Tibial nerve (tissue), 4 donors: ENCODE data around the gene ZFP37. TPM values are rescaled to one million over a fixed set of nuclear protein-coding genes. Genes with fewer than 3 reads are reported as not detected.
A peak's percentile ranks its signal among the peaks of the same experiment; 100 is the strongest.
"Not testable (repeated sequence)": the region's sequence is repeated elsewhere in the genome, so short reads cannot be mapped to it uniquely, and the experiment has no call there.

Experiments used
- DNase-seq, 2 donors: peaks; one replicate each; pipeline ENCODE4 v3.0.0-alpha.2; 2019; ENCODE audit warnings: low spot score in 2 of 2
- H3K27ac ChIP-seq, 4 donors: fragments of 200-600 bp; sonication (generic) in 3 of 4; one replicate each; pipeline ENCODE4 v1.5.1; 2017 to 2019; ENCODE audit warnings: mild to moderate bottlenecking in 1 of 4
- H3K27me3 ChIP-seq, 2 donors: fragments of 200-600 bp; sonication (generic) in 1 of 2; one replicate each; pipeline versions ENCODE4 v1.5.1 to v1.6.0; 2017 to 2019
- H3K36me3 ChIP-seq, 3 donors: fragments of 200-600 bp; sonication (generic); one replicate each; pipeline ENCODE4 v1.5.1; 2018 to 2019
- H3K4me1 ChIP-seq, 4 donors: fragments of 200-600 bp; sonication (generic) in 3 of 4; one replicate each; pipeline ENCODE4 v1.5.1; 2017 to 2019
- H3K4me3 ChIP-seq, 4 donors: fragments of 200-600 bp; sonication (generic) in 3 of 4; one replicate each; pipeline ENCODE4 v1.5.1; 2017 to 2019; ENCODE audit warnings: mild to moderate bottlenecking in 1 of 4, moderate library complexity in 1 of 4
- H3K9me3 ChIP-seq, 4 donors: fragments of 200-600 bp; sonication (generic) in 3 of 4; one replicate each; pipeline ENCODE4 v1.5.1; 2017 to 2019
- CTCF ChIP-seq, 5 experiments: fragments of 200-600 bp in 3 of 5; fragments of 450-650 bp in 2 of 5; sonication (generic) in 3 of 5; IDR thresholded peaks; one replicate each; pipeline ENCODE4 v1.5.1; 2016 to 2019; ENCODE audit warnings: antibody characterized with exemption in 5 of 5, mild to moderate bottlenecking in 3 of 5, moderate library complexity in 2 of 5
- EP300 ChIP-seq, 2 donors: sonication (generic); formaldehyde crosslinking; IDR thresholded peaks; one replicate each; pipeline ENCODE4 v1.6.1; 2017; ENCODE audit warnings: antibody characterized with exemption in 2 of 2, mild to moderate bottlenecking in 1 of 2
- POLR2A ChIP-seq, 2 donors: fragments of 450-650 bp; IDR thresholded peaks; one replicate each; pipeline ENCODE4 v1.6.1; 2017; ENCODE audit warnings: antibody characterized with exemption in 2 of 2, mild to moderate bottlenecking in 2 of 2, moderate library complexity in 2 of 2
- WGBS, 2 donors: methylation state at CpG; one replicate each; pipeline ENCODE4 v1.1.5; 2018; 5-methylcytosine and 5-hydroxymethylcytosine counted together
- total RNA-seq, 4 donors: library from RNA; depleted of rRNA; stranded (reverse); fragments of >200 nt; gene quantifications; one replicate each; pipeline ENCODE4 v1.1.0, GENCODE V29; 2016

ZFP37 gene
- 1 to 10 TPM; 2.9 to 6.9 (median 3.2) TPM for total RNA-seq

GRCh38 chr9:113056191-113057106 lies at the start of gene ZFP37:
ZFP37 (minus strand) TSS chr9:113056724; CDS start chr9:113056688, 36 bp downstream.
- peak within 1 kb of the TSS; percentile 65 to 86 (median 78) for H3K27ac ChIP-seq
- TF ChIP-seq EP300 (IDR thresholded peaks at IDR 0.05) (peak; percentile 24 to 88), CTCF (IDR thresholded peaks at IDR 0.05) (peak in 2 of 5 experiments; percentile 5 to 28), POLR2A (IDR thresholded peaks at IDR 0.05) (peak in 1 of 2 donors; percentile 44)

GRCh38 chr9:113105345-113105744 lies 48.8 kb upstream of the ZFP37 start:
- DNase-seq, H3K36me3 ChIP-seq, H3K4me3 ChIP-seq, H3K27me3 ChIP-seq, H3K4me1 ChIP-seq, H3K27ac ChIP-seq, H3K9me3 ChIP-seq: not testable (repeated sequence)
- no CpG with 5 or more reads among the region's 6 CpGs for WGBS, 2 donors

More at GRCh38 chr9:113056191-113057106, at the start of gene ZFP37:
- H3K4me1 ChIP-seq: peaks cover 0 to 12% (median 1%) of the 10 kb centered on the region in 4 donors
- 3 to 5% methylated on average over 39 to 62 of the region's 62 CpGs for WGBS, 2 donors
- peaks cover 0 to 84% (median 16%) of the 10 kb centered on the region in 4 donors for H3K9me3 ChIP-seq
- H3K27me3 ChIP-seq: peaks cover 0 to 29% of the 10 kb centered on the region in 2 donors
- peaks cover 0 to 32% (median 0%) of the 10 kb centered on the region in 3 donors for H3K36me3 ChIP-seq
- peak; percentile 83 to 90 for DNase-seq
- H3K4me3 ChIP-seq: peak within 1 kb of the TSS; percentile 63 to 92 (median 76)

GRCh38 chr9:113095561-113095960 lies 39.0 kb upstream of the ZFP37 start:
- Histone ChIP-seq H3K27ac (no peak overlapping the region), H3K9me3 (peaks cover 0 to 8% (median 0%) of the 10 kb centered on the region in 4 donors), H3K4me1 (no peaks in the 10 kb centered on the region), H3K4me3 (no peak overlapping the region), H3K27me3 (peaks cover 0 to 26% of the 10 kb centered on the region in 2 donors), H3K36me3 (no peaks in the 10 kb centered on the region)
- TF ChIP-seq EP300 (IDR thresholded peaks at IDR 0.05) (no peak), POLR2A (IDR thresholded peaks at IDR 0.05) (no peak), CTCF (IDR thresholded peaks at IDR 0.05) (no peak)
- WGBS, 2 donors: 66 to 79% methylated on average over 2 of the region's 2 CpGs
- no peak for DNase-seq

- not testable (repeated sequence) for H3K36me3 ChIP-seq, H3K4me1 ChIP-seq, DNase-seq, H3K4me3 ChIP-seq, H3K27ac ChIP-seq
- 57 to 61% methylated on average over 14 to 20 of the region's 23 CpGs for WGBS, 2 donors
- Histone ChIP-seq H3K9me3 (peaks cover 0 to 13% (median 0%) of the 10 kb centered on the region in 4 donors), H3K27me3 (peaks cover 0 to 35% of the 10 kb centered on the region in 2 donors)
Measured at GRCh38 chr9:113089924-113090323, 33.4 kb upstream of the ZFP37 start.

- Histone ChIP-seq H3K9me3 (peaks cover 0 to 13% (median 0%) of the 10 kb centered on the region in 4 donors), H3K27me3 (peaks cover 0 to 35% of the 10 kb centered on the region in 2 donors)
- not testable (repeated sequence) for H3K27ac ChIP-seq, H3K4me1 ChIP-seq, DNase-seq, H3K4me3 ChIP-seq, H3K36me3 ChIP-seq
- no CpG with 5 or more reads among the region's 25 CpGs for WGBS, 2 donors
Measured at GRCh38 chr9:113089143-113089505, 32.6 kb upstream of the ZFP37 start.

GRCh38 chr9:113088456-113089142 lies 32.1 kb upstream of the ZFP37 start:
- not testable (repeated sequence) for H3K4me3 ChIP-seq, H3K4me1 ChIP-seq, DNase-seq, H3K27ac ChIP-seq, H3K36me3 ChIP-seq
- WGBS, 2 donors: 17% methylated on average over 11 of the region's 30 CpGs; no CpG with 5 or more reads in 1 of the 2 donors
- H3K9me3 ChIP-seq: peaks cover 0 to 13% (median 0%) of the 10 kb centered on the region in 4 donors
- peaks cover 0 to 32% of the 10 kb centered on the region in 2 donors for H3K27me3 ChIP-seq

- H3K4me1 ChIP-seq, H3K36me3 ChIP-seq, H3K27ac ChIP-seq, H3K4me3 ChIP-seq: not testable (repeated sequence)
- H3K27me3 ChIP-seq: peaks cover 0 to 34% of the 10 kb centered on the region in 2 donors
- DNase-seq: peak in 1 of 2 donors; percentile 29
- WGBS, 2 donors: 77 to 78% methylated on average over 20 of the region's 20 CpGs
- H3K9me3 ChIP-seq: peaks cover 0 to 32% (median 7%) of the 10 kb centered on the region in 4 donors
Measured at GRCh38 chr9:113062932-113063310, 6.4 kb upstream of the ZFP37 start.

- peaks cover 0 to 39% of the 10 kb centered on the region in 2 donors for H3K27me3 ChIP-seq
- H3K4me1 ChIP-seq, H3K4me3 ChIP-seq, H3K27ac ChIP-seq, H3K36me3 ChIP-seq: not testable (repeated sequence)
- 58 to 67% methylated on average over 17 to 43 of the region's 44 CpGs for WGBS, 2 donors
- peak in 1 of 2 donors; percentile 43 for DNase-seq
- H3K9me3 ChIP-seq: peaks cover 0 to 37% (median 7%) of the 10 kb centered on the region in 4 donors
Measured at GRCh38 chr9:113062256-113062931, 5.9 kb upstream of the ZFP37 start.

GRCh38 chr9:113061072-113061850 lies 4.7 kb upstream of the ZFP37 start:
- 42 to 56% methylated on average over 24 to 28 of the region's 33 CpGs for WGBS, 2 donors
- H3K9me3 ChIP-seq: peaks cover 0 to 45% (median 7%) of the 10 kb centered on the region in 4 donors
- not testable (repeated sequence) for H3K27ac ChIP-seq, H3K4me3 ChIP-seq, H3K36me3 ChIP-seq, H3K4me1 ChIP-seq
- peak in 1 of 2 donors; percentile 20 for DNase-seq
- peaks cover 0 to 40% of the 10 kb centered on the region in 2 donors for H3K27me3 ChIP-seq
